Left forelimb (tissue), 1 donor: Measurements from ENCODE around the gene HOXA10.

Source experiments
- DNase-seq: peaks from one replicate; pipeline ENCODE4 v3.0.0-alpha.2; 2018; ENCODE audit warnings: low spot score

HOXA10 gene

GRCh38 chr7:27166531-27167505 lies 7.3 kb downstream of the HOXA10 start:
- no peak for DNase-seq

DNA sequence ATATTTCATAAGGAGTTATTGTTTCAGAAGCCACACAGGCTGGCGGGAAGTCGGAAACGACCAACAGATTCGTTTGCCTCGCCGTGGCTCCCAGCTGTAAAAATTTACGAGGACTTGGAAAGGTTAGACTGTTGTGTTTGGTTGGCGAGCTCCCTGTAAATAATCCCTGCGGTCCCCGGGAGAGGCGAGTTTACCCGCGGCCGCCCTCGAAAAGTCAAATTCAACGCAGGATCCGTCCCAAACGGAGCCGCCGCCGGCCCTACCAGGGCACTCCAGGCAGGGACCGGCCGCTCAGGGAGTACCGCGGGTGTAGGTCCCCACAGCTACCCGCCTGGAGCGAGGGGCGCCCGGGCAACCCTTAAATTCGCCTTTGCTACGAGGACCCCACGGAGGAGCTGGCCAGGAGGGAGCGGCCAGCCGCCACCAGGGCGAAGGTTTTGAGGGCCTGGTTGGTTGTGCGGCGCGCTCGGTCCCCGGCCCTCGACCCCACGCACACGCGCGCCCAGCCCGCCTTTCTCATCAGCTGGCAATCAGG lies 8.1 kb downstream of the HOXA10 start:
- DNase-seq, result no peak

DNA sequence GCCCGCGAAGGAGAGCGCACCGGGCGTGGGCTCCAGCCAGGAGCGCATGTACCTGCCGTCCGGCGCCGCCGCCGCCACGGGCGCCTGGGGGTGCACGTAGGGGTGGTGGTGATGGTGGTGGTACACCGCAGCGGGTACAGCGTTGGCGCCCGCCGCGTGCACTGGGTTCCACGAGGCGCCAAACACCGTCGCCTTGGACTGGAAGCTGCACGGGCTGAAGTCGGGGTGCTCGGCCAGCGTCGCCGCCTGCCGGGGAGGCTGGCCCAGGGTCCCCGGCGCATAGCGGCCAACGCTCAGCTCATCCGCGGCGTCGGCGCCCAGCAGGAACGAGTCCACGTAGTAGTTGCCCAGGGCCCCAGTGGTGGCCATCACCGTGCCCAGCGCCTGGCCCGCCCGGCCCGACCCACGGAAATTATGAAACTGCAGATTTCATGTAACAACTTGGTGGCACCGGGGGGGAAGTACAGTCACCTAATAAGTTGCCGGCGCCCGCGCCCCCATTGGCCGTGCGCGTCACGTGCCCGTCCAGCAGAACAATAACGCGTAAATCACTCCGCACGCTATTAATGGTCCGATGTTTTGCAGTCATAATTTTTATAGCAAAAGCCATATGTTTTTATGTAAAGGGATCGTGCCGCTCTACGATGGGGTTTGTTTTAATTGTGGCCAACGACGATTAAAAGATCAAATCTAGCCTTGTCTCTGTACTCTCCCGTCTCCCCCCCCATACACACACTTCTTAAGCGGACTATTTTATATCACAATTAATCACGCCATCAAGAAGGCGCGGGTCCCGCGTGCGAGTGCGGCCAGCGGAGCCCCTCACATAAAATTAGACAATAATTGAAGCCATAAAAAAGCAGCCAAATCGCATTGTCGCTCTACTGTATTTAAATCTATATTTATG lies 8.8 kb downstream of the HOXA10 start, which contains the start of gene HOXA9:
HOXA9 (minus strand) TSS at position 449 of the 907 bp plus-strand sequence; CDS start at position 369, 80 bp downstream.
- DNase-seq, result peak; percentile 91

- DNase-seq, result no peak
These were observed 9.6 kb downstream of the HOXA10 start for GRCh38 chr7:27164367-27165088.

DNA sequence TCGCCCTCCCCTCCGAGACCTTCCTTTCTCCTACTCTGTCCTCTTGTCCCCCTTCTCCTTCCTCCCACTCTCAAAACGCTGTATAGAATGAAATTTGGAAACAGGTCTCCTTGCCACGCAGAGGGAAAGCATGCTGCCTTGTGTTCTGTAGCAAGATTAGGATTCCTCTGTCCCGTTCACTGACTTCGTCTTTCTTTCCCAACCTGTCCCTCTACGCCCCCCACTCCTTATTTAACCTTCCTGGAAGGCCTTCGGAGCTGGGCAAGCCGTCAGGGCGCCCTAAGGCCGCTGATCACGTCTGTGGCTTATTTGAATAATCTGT lies 10.1 kb downstream of the HOXA10 start:
- no peak for DNase-seq

GRCh38 chr7:27163288-27164044 lies 10.7 kb downstream of the HOXA10 start:
- no peak for DNase-seq

GRCh38 chr7:27162561-27163287 lies 11.4 kb downstream of the HOXA10 start:
- no peak for DNase-seq

GRCh38 chr7:27161721-27162560 lies 12.2 kb downstream of the HOXA10 start:
- DNase-seq, result no peak

GRCh38 chr7:27161214-27161720 lies 12.9 kb downstream of the HOXA10 start:
- DNase-seq, result peak; percentile 82

DNA sequence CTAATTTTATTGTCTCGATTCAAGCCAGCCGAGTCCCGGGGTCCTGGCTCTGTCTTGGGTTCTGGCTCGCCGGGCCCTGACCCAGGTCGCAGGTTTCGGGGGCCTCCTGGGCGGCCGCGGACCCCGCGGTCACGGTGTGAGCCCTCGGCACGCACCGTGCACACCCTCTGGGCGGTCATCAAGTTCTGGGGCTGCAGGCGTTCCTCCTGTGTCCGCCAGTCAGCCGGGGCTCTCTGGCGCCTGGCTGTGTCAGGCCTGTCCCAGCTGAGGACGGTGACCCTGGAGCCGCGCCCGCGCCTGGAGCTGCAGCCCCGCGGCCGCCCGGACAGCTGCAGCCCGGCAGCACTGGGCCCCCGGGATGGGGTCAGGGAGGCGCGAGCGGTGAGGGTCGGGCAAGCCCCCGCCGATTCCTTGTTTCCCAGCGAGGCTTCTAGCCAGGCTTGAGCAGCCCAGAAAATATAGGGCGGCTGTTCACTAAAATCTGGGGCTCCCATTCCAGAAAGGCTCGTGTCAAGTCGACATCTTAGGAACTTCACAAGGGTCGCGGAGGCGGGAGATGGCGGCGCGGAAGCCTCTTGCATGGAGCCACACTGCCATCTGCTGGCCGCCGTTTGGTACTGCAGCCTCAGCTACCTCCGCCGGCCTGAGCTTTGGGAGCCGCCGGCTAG lies 13.4 kb downstream of the HOXA10 start:
- DNase-seq, result peak; percentile 94

DNA sequence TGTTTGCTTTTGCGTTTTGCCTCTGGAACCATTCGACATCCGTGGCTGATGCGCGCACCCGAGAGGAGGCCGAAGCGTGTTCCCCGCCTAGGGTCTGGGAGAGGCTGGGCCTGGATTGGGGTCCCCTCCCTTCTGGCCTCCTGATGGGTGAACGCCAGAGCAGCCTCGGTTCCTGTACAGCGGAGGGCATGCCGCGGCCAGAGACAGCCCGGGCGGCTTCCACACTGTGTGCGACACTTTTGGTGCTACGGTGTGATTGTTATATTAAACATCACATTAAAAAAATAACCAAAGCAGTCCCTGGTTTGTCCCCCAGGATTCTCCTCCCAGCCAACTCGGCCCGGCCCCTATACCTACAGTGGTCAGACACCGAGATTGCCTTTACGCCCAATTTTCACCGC lies 14.0 kb downstream of the HOXA10 start:
- no peak for DNase-seq

- peak; percentile 75 for DNase-seq
These were observed 14.6 kb downstream of the HOXA10 start for GRCh38 chr7:27159266-27160144.

DNA sequence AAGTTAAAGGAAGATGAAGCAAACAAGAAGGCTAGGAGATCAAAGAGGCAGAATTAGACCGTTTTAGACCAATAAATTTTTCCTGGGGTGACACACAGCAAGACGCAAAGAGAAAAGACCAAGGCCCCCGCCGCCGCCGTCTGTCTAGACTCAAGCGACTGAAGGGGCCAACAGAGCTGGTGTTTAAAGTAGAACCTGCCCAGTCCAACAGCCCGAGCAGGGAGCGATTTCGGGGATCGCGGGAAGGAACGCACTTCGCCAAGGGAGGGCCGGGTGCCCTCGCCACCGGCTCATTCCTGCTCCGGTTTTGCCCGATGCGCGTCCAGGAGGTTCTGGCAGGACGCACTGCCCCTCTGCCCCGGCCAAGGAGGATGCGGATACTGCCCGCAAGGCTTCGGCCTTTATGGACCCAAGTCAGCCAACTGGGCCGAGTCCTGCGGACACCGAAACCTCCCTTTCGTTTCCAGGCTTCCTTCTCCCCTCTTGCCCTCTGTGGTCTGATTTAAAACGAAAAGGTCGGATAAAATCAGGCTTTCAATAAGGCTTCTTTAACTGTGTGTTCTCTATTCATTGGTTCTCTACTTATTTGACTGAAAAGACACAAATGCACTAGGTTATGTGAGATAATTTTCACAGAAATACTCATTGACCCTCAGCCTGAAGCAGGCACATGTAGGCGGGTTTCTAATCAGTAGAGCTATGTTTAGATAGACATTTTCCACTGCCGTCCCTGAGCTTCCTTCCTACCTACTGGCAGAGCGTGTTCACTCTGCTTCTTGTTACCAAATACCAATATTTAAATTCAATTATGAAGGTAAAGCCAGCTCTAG lies 15.5 kb downstream of the HOXA10 start:
- peak; percentile 63 for DNase-seq

GRCh38 chr7:27157702-27158431 lies 16.3 kb downstream of the HOXA10 start:
- peak; percentile 57 for DNase-seq

- no peak for DNase-seq
These were observed 17.0 kb downstream of the HOXA10 start for GRCh38 chr7:27156916-27157701.
